ENCODE results near the gene LRRC3.

The LRRC3 gene

GRCh38 chr21:44454747-44455523 is at the start of gene LRRC3:
Gene LRRC3 (plus strand): TSS chr21:44455510. CDS start chr21:44456645, 1,135 bp downstream.
- POLR2A ChIA-PET, result no interaction called here
- DNase-seq (ENCODE audit: low read depth, low spot score), result no peak
- CTCF ChIA-PET, result no interaction called here

GRCh38 chr21:44405948-44406872 is 49.1 kb upstream of the LRRC3 start:
- ChIA-PET CTCF (no interaction called here), POLR2A (no interaction called here)
- no peak overlapping the region for H3K4me3 ChIP-seq (ENCODE audit: low read depth, low read length)
- DNase-seq (ENCODE audit: low read depth, low spot score), result no peak
- no peak for TF ChIP-seq CTCF (IDR thresholded peaks at IDR 0.05; ENCODE audit: insufficient read depth, low read length, missing control alignments)

More at GRCh38 chr21:44454747-44455523, at the start of gene LRRC3:
- no peak for TF ChIP-seq CTCF (IDR thresholded peaks at IDR 0.05; ENCODE audit: insufficient read depth, low read length, missing control alignments)
- H3K4me3 ChIP-seq (ENCODE audit: low read depth, low read length), result peak within 1 kb of the TSS; percentile 42

- H3K4me3 ChIP-seq (ENCODE audit: low read depth, low read length), result no peak overlapping the region
- no peak for DNase-seq (ENCODE audit: low read depth, low spot score)
- ChIA-PET POLR2A (no interaction called here), CTCF (no interaction called here)
- no peak for TF ChIP-seq CTCF (IDR thresholded peaks at IDR 0.05; ENCODE audit: insufficient read depth, low read length, missing control alignments)
These were observed 48.4 kb upstream of the LRRC3 start for GRCh38 chr21:44406953-44407352.

- ChIA-PET CTCF (no interaction called here), POLR2A (no interaction called here)
- DNase-seq (ENCODE audit: low read depth, low spot score), result no peak
- no peak for TF ChIP-seq CTCF (IDR thresholded peaks at IDR 0.05; ENCODE audit: insufficient read depth, low read length, missing control alignments)
- no peak overlapping the region for H3K4me3 ChIP-seq (ENCODE audit: low read depth, low read length)
These were observed 47.8 kb upstream of the LRRC3 start for GRCh38 chr21:44407493-44407892.

- no peak for TF ChIP-seq CTCF (IDR thresholded peaks at IDR 0.05; ENCODE audit: insufficient read depth, low read length, missing control alignments)
- CTCF ChIA-PET, result no interaction called here
- no peak for DNase-seq (ENCODE audit: low read depth, low spot score)
These were observed 47.1 kb upstream of the LRRC3 start for GRCh38 chr21:44408226-44408625.

More at GRCh38 chr21:44408226-44408625, 47.1 kb upstream of the LRRC3 start:
- POLR2A ChIA-PET, result no interaction called here
- H3K4me3 ChIP-seq (ENCODE audit: low read depth, low read length), result no peak overlapping the region

All from AG04449 (cell line).